GM23248 (cell line): Measurements from ENCODE around the gene CKAP5. TPM values are rescaled to one million over a fixed set of nuclear protein-coding genes. Genes with fewer than 3 reads are reported as not detected.

Experiments
- DNase-seq: peaks from one replicate; pipeline ENCODE4 v3.0.0-alpha.2; 2015
- H2AFZ ChIP-seq: fragments of 200-600 bp; sonication (generic); 2 replicates; pipeline ENCODE4 v1.6.1; 2016; ENCODE audit warnings: antibody characterized with exemption
- H3F3A ChIP-seq: fragments of 200-600 bp; sonication (generic); 2 replicates; pipeline ENCODE4 v1.6.1; 2016; ENCODE audit warnings: mild to moderate bottlenecking, antibody characterized with exemption, mixed run types; ENCODE audit not compliant: insufficient read depth
- H3K27ac ChIP-seq: fragments of 200-600 bp; sonication (generic); 2 replicates; pipeline ENCODE4 v1.5.1; 2016; ENCODE audit warnings: mild to moderate bottlenecking
- H3K27me3 ChIP-seq: fragments of 200-600 bp; sonication (generic); replicated peaks from 2 replicates; pipeline ENCODE4 v1.6.1; 2016; ENCODE audit warnings: mild to moderate bottlenecking; ENCODE audit not compliant: insufficient read depth
- H3K36me3 ChIP-seq: fragments of 200-600 bp; sonication (generic); 2 replicates; pipeline ENCODE4 v1.6.1; 2016; ENCODE audit warnings: low read depth, mild to moderate bottlenecking
- H3K4me1 ChIP-seq: fragments of 200-600 bp; sonication (generic); 2 replicates; pipeline ENCODE4 v1.6.1; 2016; ENCODE audit warnings: mild to moderate bottlenecking; ENCODE audit not compliant: insufficient read depth
- H3K4me2 ChIP-seq: fragments of 200-600 bp; sonication (generic); one replicate; pipeline ENCODE4 v1.6.1; 2016; ENCODE audit warnings: mild to moderate bottlenecking; ENCODE audit not compliant: unreplicated experiment
- H3K4me3 ChIP-seq: fragments of 200-600 bp; sonication (generic); 2 replicates; pipeline ENCODE4 v1.5.1; 2016; ENCODE audit warnings: mild to moderate bottlenecking
- H3K79me2 ChIP-seq: fragments of 200-600 bp; sonication (generic); 2 replicates; pipeline ENCODE4 v1.6.1; 2016; ENCODE audit warnings: mild to moderate bottlenecking; ENCODE audit not compliant: insufficient read depth
- H3K9ac ChIP-seq: fragments of 200-600 bp; sonication (generic); 2 replicates; pipeline ENCODE4 v1.6.1; 2016; ENCODE audit warnings: mild to moderate bottlenecking
- H3K9me2 ChIP-seq: fragments of 200-600 bp; sonication (generic); 2 replicates; pipeline ENCODE4 v1.6.1; 2016; ENCODE audit warnings: mixed run types, mild to moderate bottlenecking, moderate library complexity; ENCODE audit not compliant: insufficient read depth
- H3K9me3 ChIP-seq: fragments of 200-600 bp; sonication (generic); one replicate; pipeline ENCODE4 v1.6.1; 2017; ENCODE audit warnings: low read depth
- H4K20me1 ChIP-seq: fragments of 200-600 bp; sonication (generic); 2 replicates; pipeline ENCODE4 v1.6.0; 2016; ENCODE audit not compliant: insufficient read depth
- EZH2 ChIP-seq: fragments of 200-600 bp; sonication (generic); IDR thresholded peaks from 2 replicates; pipeline ENCODE4 v1.6.1; 2018; ENCODE audit warnings: antibody characterized with exemption, mild to moderate bottlenecking; ENCODE audit not compliant: insufficient read depth, poor library complexity, severe bottlenecking
- EZH2phosphoT487 ChIP-seq: fragments of 200-600 bp; sonication (generic); IDR thresholded peaks from 2 replicates; pipeline ENCODE4 v1.6.1; 2018; ENCODE audit warnings: antibody characterized with exemption, moderate library complexity, mild to moderate bottlenecking, low read depth; ENCODE audit not compliant: insufficient read depth
- WGBS, 2 experiments: methylation state at CpG; one replicate each; pipeline ENCODE4 v1.1.6; 2015 to 2017; ENCODE audit warnings: low lambda C conversion rate in 2 of 2, low coverage in 1 of 2; ENCODE audit errors: missing lambda C conversion rate in 2 of 2; 5-methylcytosine and 5-hydroxymethylcytosine counted together
- in situ Hi-C: fragments of 300-500 bp; cut with MboI; formaldehyde crosslinking; loops from 2 replicates; pipeline ENCODE4 v1.15.0; 2020
- polyA plus RNA-seq: library from polyadenylated mRNA; unstranded; fragments of >200 nt; fragmentation: Nextera tagmentation; extraction: Ambion mirVana; gene quantifications from 2 replicates; pipeline ENCODE4 v1.2.1, GENCODE V29; 2016
- total RNA-seq: library from RNA; depleted of rRNA; stranded (reverse); fragments of >200 nt; shearing (Covaris generic); gene quantifications from 2 replicates; pipeline ENCODE4 v1.2.3, GENCODE V29; 2014

CKAP5 gene
- total and polyA plus RNA-seq, 2 experiments from 2014 or later, result 35.2 to 47.6 TPM

- no peaks in the 10 kb centered on the region for H4K20me1 ChIP-seq
These were observed 109.5 kb downstream of the CKAP5 start for GRCh38 chr11:46736615-46737014.

GRCh38 chr11:46736146-46736545 lies 109.9 kb downstream of the CKAP5 start:
- Histone ChIP-seq H4K20me1 (no peaks in the 10 kb centered on the region), H3K4me1 (no peaks in the 10 kb centered on the region), H3K79me2 (no peaks in the 10 kb centered on the region), H3K36me3 (peaks cover 3% of the 10 kb centered on the region; the same call in 1 of the 2 replicates), H3K9ac (no peak overlapping the region), H3K4me3 (no peak overlapping the region), H3K9me3 (no peaks in the 10 kb centered on the region), H3K4me2 (no peak overlapping the region), H2AFZ (no peak overlapping the region), H3K9me2 (no peaks in the 10 kb centered on the region), H3F3A (no peaks in the 10 kb centered on the region), H3K27ac (no peak overlapping the region), H3K27me3 (no peaks in the 10 kb centered on the region)
- 74 to 79% methylated on average over 7 of the region's 7 CpGs for WGBS, 2 experiments
- no peak for DNase-seq
- in situ Hi-C loops, result no loop called here
- TF ChIP-seq EZH2 (no peak), EZH2phosphoT487 (no peak)

More at GRCh38 chr11:46736615-46737014, 109.5 kb downstream of the CKAP5 start:
- Histone ChIP-seq H3K9me2 (no peaks in the 10 kb centered on the region), H2AFZ (no peak overlapping the region), H3K36me3 (peaks cover 8% of the 10 kb centered on the region; the same call in 1 of the 2 replicates), H3K27ac (no peak overlapping the region), H3K27me3 (no peaks in the 10 kb centered on the region), H3K4me2 (no peak overlapping the region), H3K9ac (no peak overlapping the region), H3K4me1 (no peaks in the 10 kb centered on the region), H3K9me3 (no peaks in the 10 kb centered on the region), H3K4me3 (no peak overlapping the region), H3K79me2 (no peaks in the 10 kb centered on the region), H3F3A (no peaks in the 10 kb centered on the region)
- TF ChIP-seq EZH2phosphoT487, result no peak
- TF ChIP-seq EZH2, result no peak
- in situ Hi-C loops, result no loop called here
- whole genome bisulfite sequencing, 2 experiments, result 15 to 16% methylated on average over 5 of the region's 5 CpGs
- DNase-seq, result peak; percentile 10

- no peak overlapping the region for H3K4me3 ChIP-seq
- whole genome bisulfite sequencing, 2 experiments, result 7 to 18% methylated on average over 1 of the region's 1 CpG
- H3K9me3 ChIP-seq, result no peaks in the 10 kb centered on the region
- H4K20me1 ChIP-seq, result no peaks in the 10 kb centered on the region
- no peak overlapping the region for H2AFZ ChIP-seq
- H3K27me3 ChIP-seq, result no peaks in the 10 kb centered on the region
- no peaks in the 10 kb centered on the region for H3K9me2 ChIP-seq
- TF ChIP-seq EZH2phosphoT487 (no peak), EZH2 (no peak)
- no peaks in the 10 kb centered on the region for H3K79me2 ChIP-seq
- H3K4me2 ChIP-seq, result no peak overlapping the region
- DNase-seq, result no peak
- H3K36me3 ChIP-seq, result no peaks in the 10 kb centered on the region
- no peaks in the 10 kb centered on the region for H3F3A ChIP-seq
- H3K27ac ChIP-seq, result no peak overlapping the region
- H3K4me1 ChIP-seq, result no peaks in the 10 kb centered on the region
- no peak overlapping the region for H3K9ac ChIP-seq
- in situ Hi-C loops, result no loop called here
These were observed 112.8 kb downstream of the CKAP5 start for GRCh38 chr11:46733234-46733633.

GRCh38 chr11:46731545-46731944 lies 114.5 kb downstream of the CKAP5 start:
- H3K36me3 ChIP-seq, result no peaks in the 10 kb centered on the region
- TF ChIP-seq EZH2phosphoT487 (no peak), EZH2 (no peak)
- no peaks in the 10 kb centered on the region for H3F3A ChIP-seq
- no peak overlapping the region for H3K27ac ChIP-seq
- H3K4me1 ChIP-seq, result no peaks in the 10 kb centered on the region
- no peaks in the 10 kb centered on the region for H4K20me1 ChIP-seq
- in situ Hi-C loops, result no loop called here
- DNase-seq, result no peak
- H3K79me2 ChIP-seq, result no peaks in the 10 kb centered on the region
- H2AFZ ChIP-seq, result no peak overlapping the region
- H3K27me3 ChIP-seq, result no peaks in the 10 kb centered on the region
- H3K4me2 ChIP-seq, result no peak overlapping the region
- H3K9me2 ChIP-seq, result no peaks in the 10 kb centered on the region
- no peaks in the 10 kb centered on the region for H3K9me3 ChIP-seq
- H3K9ac ChIP-seq, result no peak overlapping the region
- H3K4me3 ChIP-seq, result no peak overlapping the region
- WGBS, 2 experiments, result 84 to 91% methylated on average over 4 of the region's 4 CpGs
